GM18505 (cell line): ENCODE results near the gene SSTR1.

ENCODE experiments used
- ATAC-seq: cut with Tn5 transposase; IDR thresholded peaks from one replicate; pipeline ENCODE4 v1.9.1; 2021; ENCODE audit not compliant: unreplicated experiment
- POLR2A ChIP-seq: IDR thresholded peaks from 4 replicates; pipeline ENCODE4 v1.6.1; 2011; ENCODE audit warnings: borderline replicate concordance; ENCODE audit not compliant: insufficient read depth, insufficient read length; ENCODE audit errors: extremely low read depth

SSTR1 gene

DNA sequence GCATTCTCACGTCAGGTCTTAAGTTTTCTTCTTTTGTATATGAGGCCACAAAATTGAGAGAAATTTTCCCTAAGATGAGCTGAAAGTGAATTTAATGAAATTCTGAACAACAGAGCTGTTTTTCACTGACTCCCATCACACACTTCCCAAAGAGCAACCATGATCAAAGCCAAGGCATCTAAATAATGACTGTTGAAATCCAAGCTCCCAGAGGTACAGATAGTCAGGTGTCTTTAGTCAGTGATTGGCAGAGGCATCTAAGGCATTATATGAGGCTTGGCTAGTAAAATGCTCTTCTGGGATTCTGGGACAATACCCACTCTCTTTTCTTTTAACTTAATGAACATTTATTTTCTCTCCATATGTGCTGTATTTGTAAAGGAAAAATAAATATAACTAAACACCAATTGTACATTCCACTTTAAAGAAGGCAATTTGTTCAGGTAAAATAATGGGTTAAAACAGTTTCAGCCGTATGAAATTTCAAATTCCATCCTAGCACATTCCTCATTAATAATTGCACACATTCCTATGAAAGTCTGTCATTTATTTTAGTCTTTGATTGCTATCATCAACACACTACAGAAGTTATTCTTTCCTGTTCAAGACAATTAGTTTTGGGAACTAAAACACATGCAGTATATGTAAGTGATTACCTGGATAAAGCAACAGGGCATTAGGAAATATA, 871 bp upstream of the SSTR1 start:
- no peak for ATAC-seq
- TF ChIP-seq POLR2A, result no peak

GRCh38 chr14:38207377-38207735, 348 bp upstream of the SSTR1 start:
- ATAC-seq, result no peak
- no peak for TF ChIP-seq POLR2A

- TF ChIP-seq POLR2A, result no peak
- ATAC-seq, result no peak
These were observed 1.2 kb downstream of the SSTR1 start for GRCh38 chr14:38208618-38209562.

DNA sequence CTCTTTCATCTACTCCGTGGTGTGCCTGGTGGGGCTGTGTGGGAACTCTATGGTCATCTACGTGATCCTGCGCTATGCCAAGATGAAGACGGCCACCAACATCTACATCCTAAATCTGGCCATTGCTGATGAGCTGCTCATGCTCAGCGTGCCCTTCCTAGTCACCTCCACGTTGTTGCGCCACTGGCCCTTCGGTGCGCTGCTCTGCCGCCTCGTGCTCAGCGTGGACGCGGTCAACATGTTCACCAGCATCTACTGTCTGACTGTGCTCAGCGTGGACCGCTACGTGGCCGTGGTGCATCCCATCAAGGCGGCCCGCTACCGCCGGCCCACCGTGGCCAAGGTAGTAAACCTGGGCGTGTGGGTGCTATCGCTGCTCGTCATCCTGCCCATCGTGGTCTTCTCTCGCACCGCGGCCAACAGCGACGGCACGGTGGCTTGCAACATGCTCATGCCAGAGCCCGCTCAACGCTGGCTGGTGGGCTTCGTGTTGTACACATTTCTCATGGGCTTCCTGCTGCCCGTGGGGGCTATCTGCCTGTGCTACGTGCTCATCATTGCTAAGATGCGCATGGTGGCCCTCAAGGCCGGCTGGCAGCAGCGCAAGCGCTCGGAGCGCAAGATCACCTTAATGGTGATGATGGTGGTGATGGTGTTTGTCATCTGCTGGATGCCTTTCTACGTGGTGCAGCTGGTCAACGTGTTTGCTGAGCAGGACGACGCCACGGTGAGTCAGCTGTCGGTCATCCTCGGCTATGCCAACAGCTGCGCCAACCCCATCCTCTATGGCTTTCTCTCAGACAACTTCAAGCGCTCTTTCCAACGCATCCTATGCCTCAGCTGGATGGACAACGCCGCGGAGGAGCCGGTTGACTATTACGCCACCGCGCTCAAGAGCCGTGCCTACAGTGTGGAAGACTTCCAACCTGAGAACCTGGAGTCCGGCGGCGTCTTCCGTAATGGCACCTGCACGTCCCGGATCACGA, 2.2 kb downstream of the SSTR1 start:
- ATAC-seq, result no peak
- TF ChIP-seq POLR2A, result no peak

DNA sequence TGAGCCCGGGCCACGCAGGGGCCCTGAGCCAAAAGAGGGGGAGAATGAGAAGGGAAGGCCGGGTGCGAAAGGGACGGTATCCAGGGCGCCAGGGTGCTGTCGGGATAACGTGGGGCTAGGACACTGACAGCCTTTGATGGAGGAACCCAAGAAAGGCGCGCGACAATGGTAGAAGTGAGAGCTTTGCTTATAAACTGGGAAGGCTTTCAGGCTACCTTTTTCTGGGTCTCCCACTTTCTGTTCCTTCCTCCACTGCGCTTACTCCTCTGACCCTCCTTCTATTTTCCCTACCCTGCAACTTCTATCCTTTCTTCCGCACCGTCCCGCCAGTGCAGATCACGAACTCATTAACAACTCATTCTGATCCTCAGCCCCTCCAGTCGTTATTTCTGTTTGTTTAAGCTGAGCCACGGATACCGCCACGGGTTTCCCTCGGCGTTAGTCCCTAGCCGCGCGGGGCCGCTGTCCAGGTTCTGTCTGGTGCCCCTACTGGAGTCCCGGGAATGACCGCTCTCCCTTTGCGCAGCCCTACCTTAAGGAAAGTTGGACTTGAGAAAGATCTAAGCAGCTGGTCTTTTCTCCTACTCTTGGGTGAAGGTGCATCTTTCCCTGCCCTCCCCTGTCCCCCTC, 3.0 kb downstream of the SSTR1 start:
- TF ChIP-seq POLR2A, result no peak
- ATAC-seq, result no peak

DNA sequence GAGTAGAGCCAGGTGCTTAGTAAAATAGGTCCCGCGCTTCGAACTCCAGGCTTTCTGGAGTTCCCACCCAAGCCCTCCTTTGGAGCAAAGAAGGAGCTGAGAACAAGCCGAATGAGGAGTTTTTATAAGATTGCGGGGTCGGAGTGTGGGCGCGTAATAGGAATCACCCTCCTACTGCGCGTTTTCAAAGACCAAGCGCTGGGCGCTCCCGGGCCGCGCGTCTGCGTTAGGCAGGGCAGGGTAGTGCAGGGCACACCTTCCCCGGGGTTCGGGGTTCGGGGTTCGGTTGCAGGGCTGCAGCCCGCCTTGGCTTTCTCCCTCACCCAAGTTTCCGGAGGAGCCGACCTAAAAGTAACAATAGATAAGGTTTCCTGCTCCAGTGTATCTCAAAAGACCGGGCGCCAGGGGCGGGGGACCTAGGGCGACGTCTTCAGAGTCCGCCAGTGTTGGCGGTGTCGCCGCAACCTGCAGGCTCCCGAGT, 3.6 kb downstream of the SSTR1 start:
- no peak for TF ChIP-seq POLR2A
- no peak for ATAC-seq

DNA sequence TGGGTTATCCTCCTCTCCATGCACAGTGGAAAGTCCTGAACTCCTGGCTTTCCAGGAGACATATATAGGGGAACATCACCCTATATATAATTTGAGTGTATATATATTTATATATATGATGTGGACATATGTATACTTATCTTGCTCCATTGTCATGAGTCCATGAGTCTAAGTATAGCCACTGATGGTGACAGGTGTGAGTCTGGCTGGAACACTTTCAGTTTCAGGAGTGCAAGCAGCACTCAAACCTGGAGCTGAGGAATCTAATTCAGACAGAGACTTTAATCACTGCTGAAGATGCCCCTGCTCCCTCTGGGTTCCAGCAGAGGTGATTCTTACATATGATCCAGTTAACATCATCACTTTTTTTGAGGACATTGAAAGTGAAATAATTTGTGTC, 4.4 kb downstream of the SSTR1 start:
- no peak for TF ChIP-seq POLR2A
- no peak for ATAC-seq

DNA sequence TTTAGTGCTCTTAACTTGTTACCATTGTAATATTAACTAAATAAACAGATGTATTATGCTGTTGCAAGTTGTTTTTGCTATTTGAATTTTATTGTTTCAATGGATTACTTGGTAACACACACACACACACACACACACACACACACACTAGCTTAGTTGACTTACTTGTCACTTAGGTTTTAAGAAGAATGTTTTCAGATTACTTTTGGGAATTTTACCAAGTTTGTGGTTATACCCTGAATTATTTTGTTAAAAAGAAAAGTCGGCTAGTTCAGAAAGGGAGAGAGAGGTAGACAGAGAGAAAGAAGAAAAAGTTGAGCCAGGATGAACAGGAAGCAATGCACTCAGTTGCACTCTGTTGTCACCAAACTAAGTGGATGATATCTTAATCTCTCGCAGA, 5.3 kb downstream of the SSTR1 start:
- no peak for ATAC-seq
- no peak for TF ChIP-seq POLR2A

- TF ChIP-seq POLR2A, result no peak
- ATAC-seq, result no peak
These were observed 9.8 kb downstream of the SSTR1 start for GRCh38 chr14:38217553-38217952.

DNA sequence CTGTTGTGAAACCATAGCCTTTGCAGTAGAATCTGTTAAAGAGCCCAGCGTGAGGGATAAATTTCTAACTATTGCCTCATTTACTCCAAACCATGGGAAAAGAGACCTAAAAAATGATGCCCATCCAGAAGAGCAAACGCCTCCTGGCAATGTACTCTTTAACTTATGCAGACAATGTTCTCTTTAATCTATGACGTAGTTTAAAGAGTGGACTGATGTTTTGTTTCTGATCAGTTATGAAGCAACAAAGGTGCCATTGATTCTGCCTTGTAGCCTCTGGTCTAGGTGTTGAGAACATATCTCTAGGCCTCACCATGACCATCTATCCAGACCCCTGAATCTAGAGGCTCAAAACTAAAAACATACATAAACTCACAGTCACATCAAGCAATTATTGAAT, 13.4 kb downstream of the SSTR1 start:
- no peak for ATAC-seq

DNA sequence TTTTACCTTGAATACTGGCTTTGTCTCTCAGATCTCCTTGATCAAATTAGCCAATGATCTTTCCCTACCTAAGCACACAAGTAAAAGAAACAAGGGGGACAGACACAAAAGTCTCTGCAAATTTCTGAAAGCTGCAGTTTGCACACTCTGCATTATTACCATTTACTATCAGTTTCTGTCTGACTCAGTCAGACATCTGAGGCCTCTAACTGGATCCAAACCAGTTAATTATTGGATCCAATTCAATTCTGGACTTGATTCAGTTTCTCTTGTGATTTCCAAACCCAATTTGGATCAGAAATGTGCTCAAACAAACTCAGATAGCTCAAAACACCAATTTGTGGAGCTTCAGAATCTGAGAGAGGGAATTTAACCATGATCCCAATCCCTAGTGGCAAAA, 16.6 kb downstream of the SSTR1 start:
- no peak for TF ChIP-seq POLR2A
- ATAC-seq, result no peak

More for the DNA sequence above, 13.4 kb downstream of the SSTR1 start:
- TF ChIP-seq POLR2A, result no peak

DNA sequence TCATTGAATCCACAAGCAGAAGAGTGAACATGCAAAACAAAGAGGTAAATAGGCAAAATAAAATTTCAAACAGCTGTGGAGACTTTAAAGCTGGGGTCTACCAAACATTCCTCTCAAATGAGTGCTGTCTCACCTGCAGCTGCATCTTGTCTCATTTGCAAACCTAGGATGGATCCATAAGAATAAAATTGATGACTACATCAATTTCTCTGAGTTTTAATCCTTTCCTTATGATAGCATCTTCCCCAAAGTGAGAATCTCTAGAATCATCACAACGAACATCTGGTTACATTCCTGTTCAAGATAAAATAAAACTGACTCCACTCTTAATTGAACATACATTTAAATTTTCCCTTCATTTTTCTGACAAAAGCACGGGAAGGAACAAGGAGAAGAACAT, 18.2 kb downstream of the SSTR1 start:
- no peak for TF ChIP-seq POLR2A
- ATAC-seq, result no peak
